OCI-LY1 (cell line): Measurements from ENCODE around the gene RNF11.

Experiments
- EZH2 ChIP-seq: fragments of 200-600 bp; sonication (generic), shearing (Covaris generic); IDR thresholded peaks from 2 replicates; pipeline ENCODE4 v1.8.0; 2017; ENCODE audit warnings: borderline replicate concordance, mixed run types, mild to moderate bottlenecking, antibody characterized with exemption, low read length, moderate library complexity, mixed read lengths
- TF ChIP-seq, protein P1 (sequence below): fragments of 200-600 bp; sonication (generic), shearing (Covaris generic); IDR thresholded peaks from 2 replicates; pipeline ENCODE4 v1.5.1; 2017; ENCODE audit warnings: mild to moderate bottlenecking, antibody characterized with exemption, low read length, moderate library complexity, mixed read lengths

DNA sequence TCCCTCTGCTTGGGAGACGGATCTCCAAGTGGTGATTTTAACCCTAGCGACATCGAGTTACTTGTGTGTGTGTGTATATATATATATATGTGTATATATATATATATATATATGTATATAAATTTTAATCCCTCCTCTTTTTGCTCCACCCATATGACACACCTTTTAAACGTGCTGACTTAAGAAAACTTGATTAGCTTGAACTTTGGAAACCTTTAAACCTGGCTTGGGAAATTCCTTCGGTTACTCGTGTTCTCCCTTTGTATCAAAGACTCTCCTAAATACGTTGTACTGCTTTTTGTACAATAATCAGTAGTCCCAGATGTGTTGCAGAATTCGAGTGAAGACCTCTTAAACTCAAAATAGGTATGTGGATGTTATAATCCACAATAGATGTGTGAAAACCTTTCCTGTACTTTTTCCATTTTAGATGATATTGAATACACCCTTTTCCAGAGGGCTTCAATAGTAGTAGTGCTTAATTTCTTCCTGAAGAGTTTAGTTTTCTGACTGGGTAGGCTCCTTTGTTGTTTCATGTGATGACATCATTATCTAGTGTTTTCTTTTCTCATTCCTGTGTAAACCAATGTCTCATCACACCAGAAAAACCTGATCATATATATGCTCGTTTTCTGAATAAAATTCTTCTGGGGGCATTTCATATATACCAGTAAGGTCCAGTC is 1.4 kb downstream of the RNF11 start:
- TF ChIP-seq, protein P1, sequence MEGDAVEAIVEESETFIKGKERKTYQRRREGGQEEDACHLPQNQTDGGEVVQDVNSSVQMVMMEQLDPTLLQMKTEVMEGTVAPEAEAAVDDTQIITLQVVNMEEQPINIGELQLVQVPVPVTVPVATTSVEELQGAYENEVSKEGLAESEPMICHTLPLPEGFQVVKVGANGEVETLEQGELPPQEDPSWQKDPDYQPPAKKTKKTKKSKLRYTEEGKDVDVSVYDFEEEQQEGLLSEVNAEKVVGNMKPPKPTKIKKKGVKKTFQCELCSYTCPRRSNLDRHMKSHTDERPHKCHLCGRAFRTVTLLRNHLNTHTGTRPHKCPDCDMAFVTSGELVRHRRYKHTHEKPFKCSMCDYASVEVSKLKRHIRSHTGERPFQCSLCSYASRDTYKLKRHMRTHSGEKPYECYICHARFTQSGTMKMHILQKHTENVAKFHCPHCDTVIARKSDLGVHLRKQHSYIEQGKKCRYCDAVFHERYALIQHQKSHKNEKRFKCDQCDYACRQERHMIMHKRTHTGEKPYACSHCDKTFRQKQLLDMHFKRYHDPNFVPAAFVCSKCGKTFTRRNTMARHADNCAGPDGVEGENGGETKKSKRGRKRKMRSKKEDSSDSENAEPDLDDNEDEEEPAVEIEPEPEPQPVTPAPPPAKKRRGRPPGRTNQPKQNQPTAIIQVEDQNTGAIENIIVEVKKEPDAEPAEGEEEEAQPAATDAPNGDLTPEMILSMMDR, result no peak
- TF ChIP-seq EZH2, result no peak
